ENCODE results near the gene MAP3K6.

- TF ChIP-seq POLR2A (IDR thresholded peaks at IDR 0.05; ENCODE audit: low read depth, low read length) (no peak), POLR2AphosphoS5 (IDR thresholded peaks at IDR 0.05; ENCODE audit: insufficient read depth, low read depth, low read length) (no peak)
- TF ChIP-seq, protein P1, sequence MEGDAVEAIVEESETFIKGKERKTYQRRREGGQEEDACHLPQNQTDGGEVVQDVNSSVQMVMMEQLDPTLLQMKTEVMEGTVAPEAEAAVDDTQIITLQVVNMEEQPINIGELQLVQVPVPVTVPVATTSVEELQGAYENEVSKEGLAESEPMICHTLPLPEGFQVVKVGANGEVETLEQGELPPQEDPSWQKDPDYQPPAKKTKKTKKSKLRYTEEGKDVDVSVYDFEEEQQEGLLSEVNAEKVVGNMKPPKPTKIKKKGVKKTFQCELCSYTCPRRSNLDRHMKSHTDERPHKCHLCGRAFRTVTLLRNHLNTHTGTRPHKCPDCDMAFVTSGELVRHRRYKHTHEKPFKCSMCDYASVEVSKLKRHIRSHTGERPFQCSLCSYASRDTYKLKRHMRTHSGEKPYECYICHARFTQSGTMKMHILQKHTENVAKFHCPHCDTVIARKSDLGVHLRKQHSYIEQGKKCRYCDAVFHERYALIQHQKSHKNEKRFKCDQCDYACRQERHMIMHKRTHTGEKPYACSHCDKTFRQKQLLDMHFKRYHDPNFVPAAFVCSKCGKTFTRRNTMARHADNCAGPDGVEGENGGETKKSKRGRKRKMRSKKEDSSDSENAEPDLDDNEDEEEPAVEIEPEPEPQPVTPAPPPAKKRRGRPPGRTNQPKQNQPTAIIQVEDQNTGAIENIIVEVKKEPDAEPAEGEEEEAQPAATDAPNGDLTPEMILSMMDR (IDR thresholded peaks at IDR 0.05; ENCODE audit: extremely low read depth in 1 of 2, insufficient read depth in 1 of 2, low read depth in 1 of 2, low read length in 2 of 2), result no peak
Observed at GRCh38 chr1:27360159-27361043, 6.4 kb downstream of the MAP3K6 start.

Measured in endothelial cell of umbilical vein (primary cell).